HepG2 (cell line): ENCODE measurements around the gene BCLAF1. TPM values are rescaled to one million over a fixed set of nuclear protein-coding genes. Genes with fewer than 3 reads are reported as not detected.

Experiments used
- CREB3 ChIP-seq: sonication (generic); formaldehyde crosslinking; IDR thresholded peaks from 2 replicates; pipeline ENCODE4 v1.5.0; 2020; ENCODE audit warnings: missing genetic modification reagents
- HDAC1 ChIP-seq: sonication (generic); formaldehyde crosslinking; IDR thresholded peaks from 2 replicates; pipeline ENCODE4 v1.5.1; 2020; ENCODE audit warnings: mild to moderate bottlenecking, missing genetic modification reagents
- MED13 ChIP-seq: sonication (generic); formaldehyde crosslinking; IDR thresholded peaks from 2 replicates; pipeline ENCODE4 v1.5.0; 2020; ENCODE audit warnings: missing genetic modification reagents
- NFIB ChIP-seq: sonication (generic); formaldehyde crosslinking; IDR thresholded peaks from 2 replicates; pipeline ENCODE4 v1.9.0; 2021; ENCODE audit warnings: missing genetic modification reagents, mild to moderate bottlenecking, borderline replicate concordance
- RBFOX2 ChIP-seq: fragments of 200-400 bp; formaldehyde crosslinking; IDR thresholded peaks from 2 replicates; pipeline ENCODE4 v1.6.1; 2017; ENCODE audit warnings: low read depth, mild to moderate bottlenecking, low read length
- TBX3 ChIP-seq: fragments of 450-650 bp; IDR thresholded peaks from 2 replicates; pipeline ENCODE4 v1.6.1; 2017; ENCODE audit warnings: antibody characterized with exemption, mild to moderate bottlenecking, inconsistent platforms, borderline replicate concordance
- TRIM24 ChIP-seq: sonication (generic); formaldehyde crosslinking; IDR thresholded peaks from 2 replicates; pipeline ENCODE4 v1.8.0; 2022; ENCODE audit warnings: mild to moderate bottlenecking, missing genetic modification reagents
- ZBTB2 ChIP-seq: sonication (generic); formaldehyde crosslinking; IDR thresholded peaks from 2 replicates; pipeline ENCODE4 v1.8.0; 2022; ENCODE audit warnings: low read depth, missing genetic modification reagents
- ZBTB39 ChIP-seq: sonication (generic); formaldehyde crosslinking; IDR thresholded peaks from 2 replicates; pipeline ENCODE4 v1.5.0; 2020; ENCODE audit warnings: missing genetic modification reagents
- ZC3H4 ChIP-seq: sonication (generic); formaldehyde crosslinking; IDR thresholded peaks from 2 replicates; pipeline ENCODE4 v1.4.0; 2020; ENCODE audit warnings: missing genetic modification reagents, borderline replicate concordance
- ZFAT ChIP-seq: sonication (generic); formaldehyde crosslinking; conservative IDR thresholded peaks from 2 replicates; pipeline ENCODE4 v1.8.1; 2023; ENCODE audit warnings: missing genetic modification reagents, inconsistent platforms
- ZFP37 ChIP-seq: sonication (generic); formaldehyde crosslinking; IDR thresholded peaks from 2 replicates; pipeline ENCODE4 v1.4.0; 2020; ENCODE audit warnings: missing genetic modification reagents, borderline replicate concordance
- ZNF10 ChIP-seq: sonication (generic); formaldehyde crosslinking; IDR thresholded peaks from 2 replicates; pipeline ENCODE4 v1.4.0; 2020; ENCODE audit warnings: mild to moderate bottlenecking, low read depth, missing genetic modification reagents, borderline replicate concordance
- ZNF563 ChIP-seq: sonication (generic); formaldehyde crosslinking; IDR thresholded peaks from 2 replicates; pipeline ENCODE4 v1.8.0; 2022; ENCODE audit warnings: mild to moderate bottlenecking, moderate library complexity, missing genetic modification reagents
- ZNF614 ChIP-seq: IDR thresholded peaks from 2 replicates; pipeline ENCODE4 v1.6.1; 2018; ENCODE audit warnings: missing biosample characterization, missing genetic modification reagents, inconsistent platforms, borderline replicate concordance
- ZNF639 ChIP-seq: conservative IDR thresholded peaks from 2 replicates; pipeline ENCODE4 v1.6.1; 2018; ENCODE audit warnings: missing genetic modification reagents
- ZNF724P ChIP-seq: sonication (generic); formaldehyde crosslinking; IDR thresholded peaks from 2 replicates; pipeline ENCODE4 v1.8.0; 2022; ENCODE audit warnings: missing genetic modification reagents, borderline replicate concordance
- ZNF839 ChIP-seq: sonication (generic); formaldehyde crosslinking; IDR thresholded peaks from 2 replicates; pipeline ENCODE4 v1.4.0; 2020; ENCODE audit warnings: missing genetic modification reagents, mild to moderate bottlenecking, borderline replicate concordance
- polyA plus RNA-seq, 8 experiments: library from polyadenylated mRNA; depleted of rRNA in 3 of 8; stranded (reverse) in 7 of 8; unstranded in 1 of 8; fragments of >200 nt; fragmentation: Illumina TruSeq in 4 of 8; extraction: Trizol in 4 of 8; gene quantifications; 2 replicates each; pipeline versions ENCODE4 v1.2.1 to v1.2.3, GENCODE V29; 2011 to 2016; ENCODE audit warnings: low read depth in 4 of 8, missing spikeins in 1 of 8, mixed read lengths in 1 of 8; ENCODE audit not compliant: insufficient read depth in 1 of 8
- total RNA-seq, 5 experiments: library from RNA; depleted of rRNA; stranded (reverse); fragments of >200 nt; fragmentation: Illumina TruSeq; extraction: Trizol; gene quantifications; 2 replicates each; pipeline ENCODE4 v1.2.3, GENCODE V29; 2016; ENCODE audit warnings: low read depth in 1 of 5

The BCLAF1 gene
- total and polyA plus RNA-seq, 2 of the 13 experiments (the other 11 are each of a cell fraction or from before 2014, with no cell fraction given): 55.3 to 292 TPM

GRCh38 chr6:136289579-136290409 is at the start of gene BCLAF1 (continued):
- TF ChIP-seq ZBTB39 (CRISPR knock-in tag) (peak; percentile 16; the same call in 1 of the 2 replicates), TBX3 (0 out of 2 replicates have a peak, but pooled peaks have one; percentile 1), ZNF614 (peak; percentile 58; the same call in 1 of the 2 replicates), MED13 (no peak; the same call in none of the 2 replicates), HDAC1 (peak; percentile 46), ZBTB2 (CRISPR knock-in tag) (peak; percentile 86), ZC3H4 (peak; percentile 94), CREB3 (CRISPR knock-in tag) (no peak), ZNF839 (CRISPR knock-in tag) (peak; percentile 27; the same call in 1 of the 2 replicates), ZNF563 (CRISPR knock-in tag) (peak; percentile 63), ZFP37 (peak; percentile 27), ZFAT (CRISPR knock-in tag) (no peak), ZNF724P (no peak; the same call in 1 of the 2 replicates), RBFOX2 (peak; percentile 92), TRIM24 (no peak), ZNF639 (CRISPR knock-in tag) (0 out of 2 replicates have a peak, but pooled peaks have one; percentile 75), ZNF10 (CRISPR knock-in tag) (no peak), NFIB (CRISPR knock-in tag) (0 out of 2 replicates have a peak, but pooled peaks have one; percentile 37)
